GM23338 (cell line): ENCODE measurements around the gene SNX21. TPM values are rescaled to one million over a fixed set of nuclear protein-coding genes. Genes with fewer than 3 reads are reported as not detected.
A peak's percentile ranks its signal among the peaks of the same experiment; 100 is the strongest.

ENCODE experiments used
- ATAC-seq: fragments of 200-7000 bp; cut with Tn5 transposase; 3 replicates; pipeline ENCODE4 v1.9.1; 2020
- DNase-seq: peaks from one replicate; pipeline ENCODE4 v3.0.0-alpha.2; 2015; ENCODE audit warnings: low spot score
- H2AFZ ChIP-seq: fragments of 200-600 bp; sonication (generic); 2 replicates; pipeline ENCODE4 v1.8.0; 2016; ENCODE audit warnings: antibody characterized with exemption, mild to moderate bottlenecking, moderate library complexity
- H3F3A ChIP-seq: fragments of 200-600 bp; sonication (generic); replicated peaks from 2 replicates; pipeline ENCODE4 v1.8.0; 2017; ENCODE audit warnings: antibody characterized with exemption, mixed run types, low read depth
- H3K27ac ChIP-seq: fragments of 200-600 bp; sonication (generic); 2 replicates; pipeline ENCODE4 v1.6.1; 2016; ENCODE audit warnings: low read depth
- H3K27me3 ChIP-seq: fragments of 200-600 bp; sonication (generic); 2 replicates; pipeline ENCODE4 v1.8.0; 2016; ENCODE audit warnings: mild to moderate bottlenecking, mixed run types, moderate library complexity; ENCODE audit not compliant: insufficient read depth
- H3K36me3 ChIP-seq: fragments of 200-600 bp; sonication (generic); 2 replicates; pipeline ENCODE4 v1.8.0; 2016; ENCODE audit warnings: mild to moderate bottlenecking; ENCODE audit not compliant: insufficient read depth
- H3K4me1 ChIP-seq: fragments of 200-600 bp; sonication (generic); 2 replicates; pipeline ENCODE4 v1.8.0; 2016; ENCODE audit warnings: mild to moderate bottlenecking, moderate library complexity; ENCODE audit not compliant: insufficient read depth
- H3K4me2 ChIP-seq: fragments of 200-600 bp; sonication (generic); 2 replicates; pipeline ENCODE4 v1.7.1; 2017; ENCODE audit warnings: mixed run types
- H3K4me3 ChIP-seq: fragments of 200-600 bp; sonication (generic); 2 replicates; pipeline ENCODE4 v1.6.1; 2016; ENCODE audit warnings: mixed run types
- H3K79me2 ChIP-seq: fragments of 200-600 bp; sonication (generic); replicated peaks from 2 replicates; pipeline ENCODE4 v1.8.0; 2017; ENCODE audit warnings: mild to moderate bottlenecking; ENCODE audit not compliant: insufficient read depth
- H3K9me2 ChIP-seq: fragments of 200-600 bp; sonication (generic); 2 replicates; pipeline ENCODE4 v1.8.0; 2017; ENCODE audit not compliant: insufficient read depth
- H4K20me1 ChIP-seq: fragments of 200-600 bp; sonication (generic); replicated peaks from 2 replicates; pipeline ENCODE4 v1.8.0; 2017; ENCODE audit warnings: mild to moderate bottlenecking; ENCODE audit not compliant: insufficient read depth
- H3K27ac Mint-ChIP-seq: 2 replicates; pipeline ENCODE4 v1.8.0; 2020; ENCODE audit warnings: inconsistent platforms, mild to moderate bottlenecking, moderate library complexity, mixed read lengths
- H3K27me3 Mint-ChIP-seq: 3 replicates; pipeline ENCODE4 v1.8.0; 2022; ENCODE audit warnings: low read depth, mild to moderate bottlenecking, moderate library complexity, mixed read lengths, inconsistent platforms; ENCODE audit not compliant: insufficient read depth, poor library complexity
- H3K36me3 Mint-ChIP-seq: 3 replicates; pipeline ENCODE4 v1.8.0; 2021; ENCODE audit warnings: low read depth, mild to moderate bottlenecking, inconsistent platforms, moderate library complexity, mixed read lengths
- H3K4me1 Mint-ChIP-seq: 3 replicates; pipeline ENCODE4 v1.8.0; 2020; ENCODE audit warnings: mild to moderate bottlenecking, inconsistent platforms, mixed read lengths
- H3K4me3 Mint-ChIP-seq: 3 replicates; pipeline ENCODE4 v1.8.0; 2021; ENCODE audit warnings: moderate library complexity, mild to moderate bottlenecking, inconsistent platforms, mixed read lengths
- H3K9me3 Mint-ChIP-seq: 3 replicates; pipeline ENCODE4 v1.8.0; 2020; ENCODE audit warnings: moderate library complexity, mild to moderate bottlenecking, inconsistent platforms, mixed read lengths
- CREB1 ChIP-seq: fragments of 250-450 bp; sonication (Bioruptor Pico); IDR thresholded peaks from 2 replicates; pipeline ENCODE4 v1.5.0; 2020; ENCODE audit warnings: low read depth, mild to moderate bottlenecking, moderate library complexity
- ETS1 ChIP-seq: IDR thresholded peaks from 2 replicates; pipeline ENCODE4 v1.6.1; 2016; ENCODE audit warnings: antibody characterized with exemption
- EZH2 ChIP-seq: fragments of 200-600 bp; sonication (generic); IDR thresholded peaks from one replicate; pipeline ENCODE4 v1.8.0; 2017; ENCODE audit warnings: antibody characterized with exemption, mild to moderate bottlenecking, low read depth; ENCODE audit not compliant: unreplicated experiment
- EZH2phosphoT487 ChIP-seq: fragments of 200-600 bp; sonication (generic); IDR thresholded peaks from one replicate; pipeline ENCODE4 v1.8.1; 2018; ENCODE audit warnings: antibody characterized with exemption; ENCODE audit not compliant: unreplicated experiment
- JUNB ChIP-seq: IDR thresholded peaks from one replicate; pipeline ENCODE4 v1.6.1; 2016; ENCODE audit warnings: antibody characterized with exemption; ENCODE audit not compliant: unreplicated experiment
- NANOG ChIP-seq: IDR thresholded peaks from 2 replicates; pipeline ENCODE4 v1.6.1; 2016; ENCODE audit warnings: antibody characterized with exemption, borderline replicate concordance
- POLR2AphosphoS5 ChIP-seq: IDR thresholded peaks from 2 replicates; pipeline ENCODE4 v1.6.1; 2016; ENCODE audit warnings: antibody characterized with exemption, low read depth
- REST ChIP-seq: IDR thresholded peaks from one replicate; pipeline ENCODE4 v1.6.1; 2018; ENCODE audit warnings: antibody characterized with exemption; ENCODE audit not compliant: unreplicated experiment
- STAT1 ChIP-seq: IDR thresholded peaks from one replicate; pipeline ENCODE4 v1.6.1; 2016; ENCODE audit warnings: antibody characterized with exemption; ENCODE audit not compliant: unreplicated experiment
- ZNF114 ChIP-seq: fragments of 250-450 bp; sonication (Bioruptor Pico); IDR thresholded peaks from 2 replicates; pipeline ENCODE4 v1.5.0; 2020; ENCODE audit warnings: mild to moderate bottlenecking, moderate library complexity
- ZNF331 ChIP-seq: fragments of 250-450 bp; sonication (Bioruptor Pico); IDR thresholded peaks from 2 replicates; pipeline ENCODE4 v1.5.0; 2020; ENCODE audit warnings: low read depth, mild to moderate bottlenecking, moderate library complexity
- ZNF462 ChIP-seq: fragments of 250-450 bp; sonication (Bioruptor Pico); IDR thresholded peaks from 2 replicates; pipeline ENCODE4 v1.5.0; 2020; ENCODE audit warnings: mild to moderate bottlenecking, moderate library complexity
- polyA plus RNA-seq: library from polyadenylated mRNA; unstranded; fragments of >200 nt; fragmentation: Nextera tagmentation; extraction: Ambion mirVana; gene quantifications from 2 replicates; pipeline ENCODE4 v1.2.1, GENCODE V29; 2016
- total RNA-seq: library from RNA; depleted of rRNA; stranded (reverse); fragments of >200 nt; shearing (Covaris generic); gene quantifications from 2 replicates; pipeline ENCODE4 v1.2.3, GENCODE V29; 2014

SNX21 gene
- total and polyA plus RNA-seq, 2 experiments from 2014 or later: 13.3 to 31.5 TPM

GRCh38 chr20:45813006-45813340, 20.6 kb upstream of the SNX21 start (continued):
- TF ChIP-seq REST (no peak), EZH2phosphoT487 (no peak)

GRCh38 chr20:45813489-45813888, 20.1 kb upstream of the SNX21 start:
- Mint-ChIP-seq H3K4me3 (peak overlapping the region; percentile 98), H3K36me3 (peaks cover 77% of the 10 kb centered on the region), H3K9me3 (no peaks in the 10 kb centered on the region), H3K4me1 (peaks cover 18% of the 10 kb centered on the region), H3K27ac (peak overlapping the region; percentile 83), H3K27me3 (peaks cover 5% of the 10 kb centered on the region)
- Histone ChIP-seq H3K79me2 (peaks cover 26% of the 10 kb centered on the region), H3K4me2 (peak overlapping the region; percentile 95), H3K36me3 (peaks cover 43% of the 10 kb centered on the region), H3K27ac (peak overlapping the region; percentile 78; the same call in 1 of the 2 replicates), H3K9me2 (no peaks in the 10 kb centered on the region), H3K27me3 (no peaks in the 10 kb centered on the region), H3F3A (peaks cover 43% of the 10 kb centered on the region), H4K20me1 (peaks cover 12% of the 10 kb centered on the region), H3K4me1 (peaks cover 13% of the 10 kb centered on the region), H3K4me3 (peak overlapping the region; percentile 81), H2AFZ (no peak overlapping the region)
- DNase-seq (no peak), ATAC-seq (no peak)
- TF ChIP-seq ZNF462 (no peak), POLR2AphosphoS5 (no peak), ETS1 (no peak), ZNF331 (CRISPR knock-in tag) (no peak), NANOG (no peak), JUNB (no peak), REST (no peak), STAT1 (no peak), CREB1 (no peak), EZH2 (no peak), ZNF114 (CRISPR knock-in tag) (no peak)
